Transverse colon (tissue), 4 donors: ENCODE measurements around the gene POLR2J. TPM values are rescaled to one million over a fixed set of nuclear protein-coding genes. Genes with fewer than 3 reads are reported as not detected.

Experiments
- DNase-seq: peaks from one replicate; pipeline ENCODE4 v3.0.0-alpha.2; 2019
- H3K27ac ChIP-seq, 4 donors: fragments of 200-600 bp; sonication (generic); 2 replicates each; pipeline ENCODE4 v1.5.1; 2016 to 2018; ENCODE audit warnings: inconsistent platforms in 4 of 4
- H3K27me3 ChIP-seq: fragments of 200-600 bp; sonication (generic); 2 replicates; pipeline ENCODE4 v1.5.1; 2017; ENCODE audit warnings: inconsistent platforms
- H3K36me3 ChIP-seq, 4 donors: fragments of 200-600 bp; sonication (generic); 2 replicates each; pipeline ENCODE4 v1.5.1; 2017 to 2019; ENCODE audit warnings: inconsistent platforms in 4 of 4
- H3K4me1 ChIP-seq, 4 donors: fragments of 200-600 bp; sonication (generic); 2 replicates each; pipeline ENCODE4 v1.5.1; 2017 to 2020; ENCODE audit warnings: inconsistent platforms in 4 of 4
- H3K4me3 ChIP-seq, 4 donors: fragments of 200-600 bp; sonication (generic); 1 replicate in 1 of 4; 2 replicates in 3 of 4; pipeline versions ENCODE4 v1.5.1 to v1.6.1; 2017 to 2019; ENCODE audit warnings: inconsistent platforms in 4 of 4
- H3K9me3 ChIP-seq, 2 donors: fragments of 200-600 bp; sonication (generic); 2 replicates each; pipeline ENCODE4 v1.5.1; 2017 to 2019; ENCODE audit warnings: inconsistent platforms in 2 of 2
- EP300 ChIP-seq: sonication (generic); formaldehyde crosslinking; IDR thresholded peaks from one replicate; pipeline ENCODE4 v1.6.1; 2017; ENCODE audit warnings: antibody characterized with exemption, low read depth
- POLR2A ChIP-seq: fragments of 450-650 bp; IDR thresholded peaks from one replicate; pipeline ENCODE4 v1.6.1; 2016; ENCODE audit warnings: antibody characterized with exemption, mild to moderate bottlenecking, moderate library complexity
- POLR2AphosphoS5 ChIP-seq, 3 donors: sonication (generic); formaldehyde crosslinking; IDR thresholded peaks; one replicate each; pipeline ENCODE4 v1.6.1; 2016; ENCODE audit warnings: antibody characterized with exemption in 3 of 3
- WGBS, 2 donors: methylation state at CpG; one replicate each; pipeline ENCODE4 v1.1.5; 2018; ENCODE audit warnings: low coverage in 1 of 2; 5-methylcytosine and 5-hydroxymethylcytosine counted together
- in situ Hi-C, 4 donors: fragments of 200-750 bp; cut with MboI; loops; one replicate each; pipeline versions ENCODE4 v1.15.0 to v1.15.1; 2017; ENCODE audit warnings: low sequenced_read_pairs in 3 of 4, low pct_ligation_motif_present in 1 of 4, low pct_unique_long_range_greater_than_20kb in 1 of 4
- intact Hi-C: fragments of 100-400 bp; cut with DNase I; formaldehyde crosslinking; loops from one replicate; pipeline ENCODE4 v1.15.1; 2023; ENCODE audit warnings: low total_unique reads
- total RNA-seq, 4 donors: library from RNA; depleted of rRNA; stranded (reverse); fragments of >200 nt; gene quantifications; one replicate each; pipeline ENCODE4 v1.1.0, GENCODE V29; 2016
- TF ChIP-seq, protein P1 (sequence below), 5 experiments: fragments of 200-600 bp in 3 of 5; fragments of 450-650 bp in 2 of 5; sonication (generic) in 3 of 5; IDR thresholded peaks; 1 replicate in 2 of 5; 2 replicates in 3 of 5; pipeline ENCODE4 v1.5.1; 2016 to 2017; ENCODE audit warnings: antibody characterized with exemption in 5 of 5, inconsistent platforms in 3 of 5, mild to moderate bottlenecking in 2 of 5, moderate library complexity in 1 of 5

POLR2J gene
- total RNA-seq, 4 donors from 2014 or later: 5.4 to 30.3 (median 15.0) TPM

DNA sequence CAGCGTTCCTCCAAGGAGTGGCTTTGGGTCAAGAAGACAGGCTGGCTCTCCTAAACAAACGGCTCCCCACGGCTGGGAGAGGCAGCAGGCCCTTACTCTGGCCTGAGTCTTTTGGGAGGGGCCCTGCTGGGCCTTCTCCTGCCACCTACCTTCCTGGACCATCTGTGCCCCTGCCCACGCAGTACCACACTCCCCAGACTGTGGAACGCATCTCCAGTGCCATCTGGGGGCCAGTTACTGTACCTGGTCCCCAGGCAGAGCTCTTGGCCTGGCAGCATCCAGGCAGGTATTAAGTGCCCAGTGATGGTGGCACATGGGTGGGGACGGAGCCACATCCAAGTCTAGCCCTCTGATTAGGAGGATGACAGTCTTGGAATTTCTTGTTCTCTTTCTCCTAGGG, 28.5 kb downstream of the POLR2J start:
- DNase-seq: peak; percentile 48
- Histone ChIP-seq H3K27me3 (no peaks in the 10 kb centered on the region), H3K9me3 (no peaks in the 10 kb centered on the region), H3K27ac (no peak overlapping the region), H3K4me3 (no peak overlapping the region), H3K36me3 (no peaks in the 10 kb centered on the region), H3K4me1 (no peaks in the 10 kb centered on the region)
- in situ Hi-C loops (loop anchor here in 1 of 4 donors (10.0 kb wide), 1 partner anchor 45 kb away; no protein-coding TSS in a partner anchor), intact Hi-C loops (no loop called here)
- no peak for TF ChIP-seq POLR2A
- no peak for TF ChIP-seq EP300
- TF ChIP-seq, protein P1, sequence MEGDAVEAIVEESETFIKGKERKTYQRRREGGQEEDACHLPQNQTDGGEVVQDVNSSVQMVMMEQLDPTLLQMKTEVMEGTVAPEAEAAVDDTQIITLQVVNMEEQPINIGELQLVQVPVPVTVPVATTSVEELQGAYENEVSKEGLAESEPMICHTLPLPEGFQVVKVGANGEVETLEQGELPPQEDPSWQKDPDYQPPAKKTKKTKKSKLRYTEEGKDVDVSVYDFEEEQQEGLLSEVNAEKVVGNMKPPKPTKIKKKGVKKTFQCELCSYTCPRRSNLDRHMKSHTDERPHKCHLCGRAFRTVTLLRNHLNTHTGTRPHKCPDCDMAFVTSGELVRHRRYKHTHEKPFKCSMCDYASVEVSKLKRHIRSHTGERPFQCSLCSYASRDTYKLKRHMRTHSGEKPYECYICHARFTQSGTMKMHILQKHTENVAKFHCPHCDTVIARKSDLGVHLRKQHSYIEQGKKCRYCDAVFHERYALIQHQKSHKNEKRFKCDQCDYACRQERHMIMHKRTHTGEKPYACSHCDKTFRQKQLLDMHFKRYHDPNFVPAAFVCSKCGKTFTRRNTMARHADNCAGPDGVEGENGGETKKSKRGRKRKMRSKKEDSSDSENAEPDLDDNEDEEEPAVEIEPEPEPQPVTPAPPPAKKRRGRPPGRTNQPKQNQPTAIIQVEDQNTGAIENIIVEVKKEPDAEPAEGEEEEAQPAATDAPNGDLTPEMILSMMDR (IDR thresholded peaks at IDR 0.05): peak in 1 of 5 experiments; percentile 8
- WGBS, 2 donors: 60 to 100% methylated on average over 1 to 6 of the region's 6 CpGs

DNA sequence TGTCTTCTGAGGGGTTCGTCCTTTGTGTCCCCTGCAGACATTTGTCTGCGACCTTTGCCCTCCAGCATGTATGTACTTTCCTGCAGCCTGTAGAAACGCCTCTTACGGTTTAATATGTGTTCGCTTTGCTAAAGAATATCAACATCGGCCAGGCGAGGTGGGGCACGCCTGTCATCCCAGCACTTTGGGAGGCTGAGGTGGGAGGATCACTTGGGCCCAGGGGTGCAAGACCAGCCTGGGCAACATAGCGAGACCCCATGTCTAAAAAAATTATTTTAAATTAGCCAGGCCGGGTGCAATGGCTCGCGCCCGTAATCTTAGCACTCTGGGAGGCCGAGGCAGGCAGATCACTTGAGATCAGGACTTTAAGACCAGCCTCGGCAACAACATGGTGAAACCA, 29.6 kb downstream of the POLR2J start:
- 80 to 87% methylated on average over 1 to 15 of the region's 15 CpGs for WGBS, 2 donors
- in situ Hi-C loops: no loop called here
- intact Hi-C loops: no loop called here
- H3K27ac ChIP-seq: no peak overlapping the region
- no peaks in the 10 kb centered on the region for H3K9me3 ChIP-seq
- TF ChIP-seq POLR2A: no peak
- TF ChIP-seq, protein P1 (IDR thresholded peaks at IDR 0.05): no peak
- no peak for TF ChIP-seq POLR2AphosphoS5 (IDR thresholded peaks at IDR 0.05)
- no peak for TF ChIP-seq EP300
- H3K4me3 ChIP-seq: no peak overlapping the region
- no peaks in the 10 kb centered on the region for H3K36me3 ChIP-seq
- H3K4me1 ChIP-seq: no peaks in the 10 kb centered on the region
- no peak for DNase-seq
- H3K27me3 ChIP-seq: no peaks in the 10 kb centered on the region

DNA sequence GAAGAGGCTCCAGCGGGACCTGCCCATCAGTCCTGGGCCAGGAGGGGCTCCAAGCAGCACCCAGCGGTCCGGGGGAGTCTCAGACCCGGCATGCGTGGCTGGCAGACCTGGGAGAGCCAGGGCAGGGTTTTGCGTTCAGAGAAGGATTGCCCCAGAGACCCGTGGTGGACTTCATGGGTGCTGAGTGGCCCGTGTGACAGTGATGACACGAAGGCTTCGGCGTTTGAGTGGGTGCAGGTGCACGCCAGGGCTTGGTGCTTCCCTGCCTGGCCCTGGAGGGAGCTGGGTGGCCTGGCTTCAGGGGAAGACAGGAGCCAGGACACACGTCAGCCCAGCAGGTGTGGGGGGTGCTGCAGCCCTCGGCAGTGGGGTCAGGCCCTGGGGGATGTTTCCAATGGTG, 31.4 kb downstream of the POLR2J start:
- intact Hi-C loops (no loop called here), in situ Hi-C loops (no loop called here)
- no peaks in the 10 kb centered on the region for H3K36me3 ChIP-seq
- H3K4me1 ChIP-seq: no peaks in the 10 kb centered on the region
- TF ChIP-seq, protein P1 (IDR thresholded peaks at IDR 0.05): no peak
- TF ChIP-seq POLR2A (no peak), POLR2AphosphoS5 (IDR thresholded peaks at IDR 0.05) (no peak), EP300 (no peak)
- H3K9me3 ChIP-seq: no peaks in the 10 kb centered on the region
- 89 to 93% methylated on average over 3 to 14 of the region's 14 CpGs for WGBS, 2 donors
- H3K27ac ChIP-seq: no peak overlapping the region
- H3K27me3 ChIP-seq: no peaks in the 10 kb centered on the region
- no peak for DNase-seq
- H3K4me3 ChIP-seq: no peak overlapping the region

DNA sequence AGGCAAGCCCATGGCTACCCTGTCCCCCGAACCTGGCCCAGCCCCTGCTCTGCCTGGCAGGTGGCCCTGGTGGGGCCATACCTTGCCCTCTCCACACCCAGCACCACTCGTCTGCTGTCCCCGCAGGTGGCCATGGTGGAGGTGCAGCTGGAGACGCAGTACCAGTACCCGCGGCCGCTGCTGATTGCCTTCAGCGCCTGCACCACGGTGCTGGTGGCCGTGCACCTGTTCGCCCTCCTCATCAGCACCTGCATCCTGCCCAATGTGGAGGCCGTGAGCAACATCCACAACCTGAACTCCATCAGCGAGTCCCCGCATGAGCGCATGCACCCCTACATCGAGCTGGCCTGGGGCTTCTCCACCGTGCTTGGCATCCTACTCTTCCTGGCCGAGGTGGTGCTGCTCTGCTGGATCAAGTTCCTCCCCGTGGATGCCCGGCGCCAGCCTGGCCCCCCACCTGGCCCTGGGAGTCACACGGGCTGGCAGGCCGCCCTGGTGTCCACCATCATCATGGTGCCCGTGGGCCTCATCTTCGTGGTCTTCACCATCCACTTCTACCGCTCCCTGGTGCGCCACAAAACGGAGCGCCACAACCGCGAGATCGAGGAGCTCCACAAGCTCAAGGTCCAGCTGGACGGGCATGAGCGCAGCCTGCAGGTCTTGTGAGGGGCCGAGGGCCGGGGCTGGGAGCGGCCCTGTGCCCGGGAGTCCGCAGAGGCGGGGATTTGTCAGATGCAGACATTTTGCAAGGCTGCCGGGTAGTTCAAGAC, 32.1 kb downstream of the POLR2J start:
- Histone ChIP-seq H3K27me3 (no peaks in the 10 kb centered on the region), H3K9me3 (no peaks in the 10 kb centered on the region), H3K4me3 (no peak overlapping the region), H3K4me1 (no peaks in the 10 kb centered on the region), H3K36me3 (no peaks in the 10 kb centered on the region), H3K27ac (peak overlapping the region in 1 of 4 donors; percentile 31)
- intact Hi-C loops: no loop called here
- WGBS, 2 donors: 94% methylated on average over 34 of the region's 41 CpGs; no CpG with 5 or more reads in 1 of the 2 donors
- DNase-seq: peak; percentile 50
- in situ Hi-C loops: no loop called here
- TF ChIP-seq POLR2AphosphoS5 (IDR thresholded peaks at IDR 0.05): peak in 1 of 3 donors; percentile 26
- TF ChIP-seq, protein P1 (IDR thresholded peaks at IDR 0.05): no peak
